GM21825 (cell line): ENCODE results near the gene AJAP1.

Source experiments
- ATAC-seq: cut with Tn5 transposase; IDR thresholded peaks from one replicate; pipeline ENCODE4 v1.9.1; 2021; ENCODE audit warnings: mild to moderate bottlenecking, moderate library complexity; ENCODE audit not compliant: unreplicated experiment

Gene AJAP1

GRCh38 chr1:4676253-4676652 lies 21.8 kb downstream of the AJAP1 start:
- no peak for ATAC-seq

- ATAC-seq, result no peak
These were observed 23.2 kb downstream of the AJAP1 start for GRCh38 chr1:4677608-4678007.

- ATAC-seq, result no peak
These were observed 23.8 kb downstream of the AJAP1 start for GRCh38 chr1:4678066-4678717.

- ATAC-seq, result no peak
These were observed 26.6 kb downstream of the AJAP1 start for GRCh38 chr1:4681026-4681425.

- ATAC-seq, result no peak
These were observed 28.3 kb downstream of the AJAP1 start for GRCh38 chr1:4682607-4683220.

GRCh38 chr1:4684136-4684535 lies 29.7 kb downstream of the AJAP1 start:
- no peak for ATAC-seq

GRCh38 chr1:4684864-4685522 lies 30.6 kb downstream of the AJAP1 start:
- ATAC-seq, result no peak

GRCh38 chr1:4685523-4685865 lies 31.1 kb downstream of the AJAP1 start:
- no peak for ATAC-seq

GRCh38 chr1:4687943-4688342 lies 33.5 kb downstream of the AJAP1 start:
- no peak for ATAC-seq

GRCh38 chr1:4689271-4689935 lies 35.0 kb downstream of the AJAP1 start:
- no peak for ATAC-seq

GRCh38 chr1:4689941-4690635 lies 35.7 kb downstream of the AJAP1 start:
- no peak for ATAC-seq

GRCh38 chr1:4690951-4691675 lies 36.7 kb downstream of the AJAP1 start:
- ATAC-seq, result no peak

- no peak for ATAC-seq
These were observed 37.5 kb downstream of the AJAP1 start for GRCh38 chr1:4691766-4692405.

- no peak for ATAC-seq
These were observed 38.0 kb downstream of the AJAP1 start for GRCh38 chr1:4692437-4692836.

GRCh38 chr1:4693331-4693730 lies 38.9 kb downstream of the AJAP1 start:
- ATAC-seq, result no peak

GRCh38 chr1:4693891-4694290 lies 39.5 kb downstream of the AJAP1 start:
- no peak for ATAC-seq

GRCh38 chr1:4694492-4694891 lies 40.1 kb downstream of the AJAP1 start:
- ATAC-seq, result no peak

- ATAC-seq, result no peak
These were observed 40.8 kb downstream of the AJAP1 start for GRCh38 chr1:4695241-4695640.

- ATAC-seq, result no peak
These were observed 41.8 kb downstream of the AJAP1 start for GRCh38 chr1:4696161-4696745.

GRCh38 chr1:4696753-4697152 lies 42.3 kb downstream of the AJAP1 start:
- ATAC-seq, result no peak
